A673 (cell line): ENCODE results near the gene NECAB3. TPM values are rescaled to one million over a fixed set of nuclear protein-coding genes. Genes with fewer than 3 reads are reported as not detected.
A peak's percentile ranks its signal among the peaks of the same experiment; 100 is the strongest.

ENCODE experiments used
- BruUV-seq: library from RNA; stranded (reverse); fragments of 400-500 nt; replicated peaks from 2 replicates; lab custom pipeline; 2021; lab: Mats Ljungman, UMichigan
- CTCF ChIA-PET: fragments of 300-600 bp; sonication (Branson Sonifier 250); formaldehyde crosslinking; loops from one replicate; lab custom pipeline; 2022; ENCODE audit warnings: antibody characterized with exemption; lab: Charles Lee
- POLR2A ChIA-PET: fragments of 300-600 bp; sonication (Branson Sonifier 250); formaldehyde crosslinking; loops from one replicate; lab custom pipeline; 2022; ENCODE audit warnings: antibody characterized with exemption; ENCODE audit not compliant: low non-redundant PET; lab: Charles Lee
- DNase-seq: peaks from one replicate; pipeline ENCODE4 v3.0.0-alpha.2; 2015; ENCODE audit warnings: low spot score
- H3K27ac ChIP-seq: fragments of 200-600 bp; sonication (generic); 2 replicates; pipeline ENCODE4 v1.5.1; 2016; ENCODE audit warnings: mixed run types, low read depth, mild to moderate bottlenecking, mixed read lengths, antibody characterized with exemption, low read length; ENCODE audit not compliant: poor library complexity, severe bottlenecking
- H3K27me3 ChIP-seq: fragments of 200-600 bp; sonication (generic); replicated peaks from 2 replicates; pipeline ENCODE4 v1.6.1; 2017; ENCODE audit warnings: mixed run types, low read depth, mild to moderate bottlenecking, mixed read lengths, antibody characterized with exemption, low read length; ENCODE audit not compliant: insufficient read depth, poor library complexity
- H3K36me3 ChIP-seq: fragments of 200-600 bp; sonication (generic); 2 replicates; pipeline ENCODE4 v1.6.1; 2016; ENCODE audit warnings: mixed run types, mild to moderate bottlenecking, mixed read lengths, antibody characterized with exemption, low read length; ENCODE audit not compliant: insufficient read depth, poor library complexity, severe bottlenecking
- H3K4me1 ChIP-seq: fragments of 200-600 bp; sonication (generic); 2 replicates; pipeline ENCODE4 v1.6.1; 2017; ENCODE audit warnings: mixed run types, mild to moderate bottlenecking, mixed read lengths, antibody characterized with exemption, low read length; ENCODE audit not compliant: insufficient read depth, poor library complexity, severe bottlenecking
- H3K4me3 ChIP-seq: fragments of 200-600 bp; sonication (generic); 2 replicates; pipeline ENCODE4 v1.5.1; 2016; ENCODE audit warnings: low read depth, mixed run types, mild to moderate bottlenecking, mixed read lengths, low read length; ENCODE audit not compliant: poor library complexity, severe bottlenecking
- H3K9me3 ChIP-seq: fragments of 200-600 bp; sonication (generic); 2 replicates; pipeline ENCODE4 v1.6.1; 2016; ENCODE audit warnings: mixed run types, low read depth, mild to moderate bottlenecking, mixed read lengths, antibody characterized with exemption, low read length; ENCODE audit not compliant: poor library complexity, severe bottlenecking
- EZH2 ChIP-seq: fragments of 200-600 bp; sonication (generic); IDR thresholded peaks from 2 replicates; pipeline ENCODE4 v1.6.1; 2017; ENCODE audit warnings: borderline replicate concordance, low read depth, mild to moderate bottlenecking, mixed read lengths, antibody characterized with exemption, low read length; ENCODE audit not compliant: poor library complexity, severe bottlenecking
- intact Hi-C: fragments of 100-400 bp; cut with micrococcal nuclease; formaldehyde crosslinking; loops from one replicate; pipeline ENCODE4 v1.10.0; 2022; ENCODE audit not compliant: unreplicated experiment
- total RNA-seq: library from RNA; stranded (reverse); gene quantifications from 2 replicates; pipeline ENCODE4 v1.2.3, GENCODE V29; 2021
- TF ChIP-seq, protein P1 (sequence below): fragments of 300-800, 200-600 bp; sonication (generic); conservative IDR thresholded peaks from 2 replicates; pipeline ENCODE4 v1.5.1; 2017; ENCODE audit warnings: low read depth, mild to moderate bottlenecking, antibody characterized with exemption, low read length, moderate library complexity, mixed read lengths

NECAB3 gene
- total RNA-seq, 1 experiment from 2014 or later, result 83.1 TPM

DNA sequence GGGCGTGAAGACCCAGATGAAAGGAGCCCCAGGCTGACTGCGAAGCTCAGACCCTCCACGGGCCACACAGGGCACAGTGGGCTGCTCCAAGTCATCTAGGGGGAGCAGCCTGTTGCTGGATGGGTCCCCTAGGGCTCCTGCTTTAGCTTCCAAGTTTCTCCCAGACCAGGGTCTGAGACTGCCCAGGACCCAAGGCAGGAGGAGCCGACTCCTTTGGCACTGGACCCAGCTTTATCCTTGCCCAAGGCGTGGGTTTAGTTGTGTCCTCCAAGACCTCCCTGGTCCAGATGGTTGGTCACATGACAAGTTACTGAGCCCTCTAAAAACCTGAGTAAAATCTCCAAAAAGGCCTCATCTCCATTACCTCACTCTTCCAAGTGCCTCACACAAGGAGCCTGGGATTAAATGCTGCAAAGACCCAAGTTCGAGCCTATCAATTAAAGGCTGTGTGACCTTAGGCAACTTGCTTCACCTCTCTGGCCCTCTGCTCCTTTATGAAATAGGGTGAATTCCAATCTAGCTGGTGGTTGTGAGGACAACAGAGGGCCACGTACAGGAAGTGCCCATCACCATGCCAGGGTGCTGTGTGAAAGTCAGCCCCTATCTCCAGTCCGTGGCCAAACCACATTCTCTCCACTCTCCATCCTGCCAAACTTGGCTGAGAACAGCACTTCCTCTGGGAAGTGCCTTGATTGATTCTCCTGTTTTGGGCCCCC lies 2.5 kb downstream of the NECAB3 start:
- Histone ChIP-seq H3K36me3 (peaks cover 21% of the 10 kb centered on the region), H3K27me3 (no peaks in the 10 kb centered on the region), H3K9me3 (no peaks in the 10 kb centered on the region), H3K27ac (peak overlapping the region; percentile 88), H3K4me3 (peak overlapping the region; percentile 78), H3K4me1 (peaks cover 42% of the 10 kb centered on the region)
- intact Hi-C loops, result no loop called here
- TF ChIP-seq EZH2, result no peak
- TF ChIP-seq, protein P1, sequence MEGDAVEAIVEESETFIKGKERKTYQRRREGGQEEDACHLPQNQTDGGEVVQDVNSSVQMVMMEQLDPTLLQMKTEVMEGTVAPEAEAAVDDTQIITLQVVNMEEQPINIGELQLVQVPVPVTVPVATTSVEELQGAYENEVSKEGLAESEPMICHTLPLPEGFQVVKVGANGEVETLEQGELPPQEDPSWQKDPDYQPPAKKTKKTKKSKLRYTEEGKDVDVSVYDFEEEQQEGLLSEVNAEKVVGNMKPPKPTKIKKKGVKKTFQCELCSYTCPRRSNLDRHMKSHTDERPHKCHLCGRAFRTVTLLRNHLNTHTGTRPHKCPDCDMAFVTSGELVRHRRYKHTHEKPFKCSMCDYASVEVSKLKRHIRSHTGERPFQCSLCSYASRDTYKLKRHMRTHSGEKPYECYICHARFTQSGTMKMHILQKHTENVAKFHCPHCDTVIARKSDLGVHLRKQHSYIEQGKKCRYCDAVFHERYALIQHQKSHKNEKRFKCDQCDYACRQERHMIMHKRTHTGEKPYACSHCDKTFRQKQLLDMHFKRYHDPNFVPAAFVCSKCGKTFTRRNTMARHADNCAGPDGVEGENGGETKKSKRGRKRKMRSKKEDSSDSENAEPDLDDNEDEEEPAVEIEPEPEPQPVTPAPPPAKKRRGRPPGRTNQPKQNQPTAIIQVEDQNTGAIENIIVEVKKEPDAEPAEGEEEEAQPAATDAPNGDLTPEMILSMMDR, result no peak
- ChIA-PET CTCF (interaction anchor here (0.7 to 1.3 kb wide), 2 partner anchors 60 to 235 kb away, joined by 3 to 4 read pairs; partner anchors contain the start of gene ZNF341), POLR2A (interaction anchor here (1.3 kb wide), 1 partner anchor 13 kb away, joined by 6 read pairs; no protein-coding TSS in a partner anchor)
- TSS peak; percentile 40 for BruUV-seq
- DNase-seq, result no peak

DNA sequence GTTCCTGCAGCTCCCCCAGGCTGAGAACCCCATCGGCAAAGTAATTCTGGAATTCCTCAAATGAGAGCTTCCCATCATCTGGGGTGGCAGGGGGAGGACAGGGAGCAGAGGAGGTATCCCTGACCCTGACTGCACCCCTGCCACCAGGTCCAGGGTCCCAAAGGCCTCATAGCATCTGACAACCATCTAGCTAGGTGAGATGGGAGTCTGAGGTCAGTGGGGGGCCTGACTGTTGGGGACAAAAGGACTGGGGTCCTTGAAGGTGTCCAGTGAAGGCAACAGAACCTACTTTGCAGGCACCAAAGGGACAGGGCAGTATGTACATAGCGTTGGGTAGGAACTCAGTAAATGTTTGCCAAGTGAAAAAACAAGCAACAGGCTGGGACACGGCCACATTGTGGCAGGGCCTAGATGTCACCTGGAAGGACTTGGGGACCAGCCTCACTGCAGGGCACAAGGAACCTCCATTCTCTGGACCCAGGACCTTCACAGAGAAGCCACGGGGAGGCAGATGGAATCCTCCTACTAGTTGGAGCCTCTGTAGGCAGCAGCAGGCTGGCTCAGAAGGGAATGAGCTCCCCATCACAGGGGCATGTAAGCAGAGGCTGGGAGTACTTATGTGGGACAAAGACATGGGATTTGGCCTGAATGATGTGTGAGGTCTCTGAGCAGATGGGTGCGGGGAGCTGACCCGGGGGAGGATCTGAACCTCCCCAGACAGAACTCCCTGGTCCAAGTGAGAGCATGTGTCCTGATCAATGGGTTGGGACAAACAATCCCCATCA lies 3.3 kb downstream of the NECAB3 start:
- Histone ChIP-seq H3K4me1 (peaks cover 42% of the 10 kb centered on the region), H3K27me3 (no peaks in the 10 kb centered on the region), H3K36me3 (peaks cover 16% of the 10 kb centered on the region), H3K27ac (peak overlapping the region; percentile 17), H3K9me3 (no peaks in the 10 kb centered on the region), H3K4me3 (no peak overlapping the region)
- CTCF ChIA-PET, result interaction anchor here (0.7 kb wide), 1 partner anchor 234 kb away, joined by 4 read pairs; no protein-coding TSS in a partner anchor
- POLR2A ChIA-PET, result interaction anchor here (0.6 kb wide), 1 partner anchor 11 kb away, joined by 9 read pairs; no protein-coding TSS in a partner anchor
- DNase-seq, result no peak
- intact Hi-C loops, result no loop called here
- BruUV-seq, result no TSS peak
- TF ChIP-seq, protein P1, result no peak
- TF ChIP-seq EZH2, result no peak

DNA sequence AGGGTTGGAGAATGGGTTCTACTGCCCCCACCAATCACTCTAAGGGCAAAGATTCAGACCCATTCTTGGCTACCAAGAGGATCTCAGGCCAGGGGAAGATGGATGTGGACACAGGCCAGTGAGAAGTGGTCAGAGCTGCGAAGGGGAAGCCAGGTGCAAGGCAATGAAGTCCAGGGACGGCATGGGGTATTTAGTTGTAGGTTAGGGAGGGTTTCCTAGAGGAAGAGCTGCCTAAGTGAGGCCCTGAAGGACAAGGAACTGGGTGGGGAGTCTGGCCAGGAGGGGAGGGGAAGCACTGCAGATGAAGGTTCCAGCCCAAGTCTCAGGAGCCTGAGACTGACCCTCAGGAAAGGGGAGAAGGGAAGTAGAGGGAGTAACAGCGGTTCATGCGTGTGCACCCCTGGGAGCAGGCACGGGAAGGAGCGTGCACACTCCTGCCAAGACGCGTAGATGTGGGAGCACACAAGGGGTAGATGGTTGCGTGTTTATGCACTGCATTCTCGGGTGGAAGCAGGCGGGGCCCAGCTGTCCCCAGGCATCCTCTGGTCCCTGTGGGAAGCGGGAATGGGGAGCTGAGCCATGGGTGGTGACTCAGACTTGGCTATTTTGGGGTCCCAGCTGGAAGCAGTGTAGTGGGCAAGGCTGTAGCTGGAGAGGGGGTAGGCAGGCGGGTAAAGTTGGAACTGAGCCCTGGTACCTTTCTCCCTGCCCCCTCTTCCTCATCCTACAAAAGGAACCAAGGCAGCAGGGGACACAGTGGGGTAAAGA lies 4.2 kb downstream of the NECAB3 start:
- no peaks in the 10 kb centered on the region for H3K27me3 ChIP-seq
- no TSS peak for BruUV-seq
- H3K36me3 ChIP-seq, result peaks cover 16% of the 10 kb centered on the region
- intact Hi-C loops, result loop anchor here (5.0 kb wide), 1 partner anchor 457 kb away; no protein-coding TSS in a partner anchor
- no peaks in the 10 kb centered on the region for H3K9me3 ChIP-seq
- ChIA-PET POLR2A (interaction anchor here (0.6 kb wide), 1 partner anchor 9 kb away, joined by 3 read pairs; no protein-coding TSS in a partner anchor), CTCF (no interaction called here)
- no peak overlapping the region for H3K4me3 ChIP-seq
- H3K27ac ChIP-seq, result peak overlapping the region; percentile 40
- DNase-seq, result no peak
- TF ChIP-seq, protein P1, result no peak
- no peak for TF ChIP-seq EZH2
- H3K4me1 ChIP-seq, result peaks cover 40% of the 10 kb centered on the region
